Rectal smooth muscle tissue (tissue), 1 donor: Measurements from ENCODE around the gene RNF157.
"Not testable (repeated sequence)": the region's sequence is repeated elsewhere in the genome, so short reads cannot be mapped to it uniquely, and the experiment has no call there.

Experiments used
- H3K27ac ChIP-seq: one replicate; pipeline ENCODE4 v1.7.0; 2013; ENCODE audit warnings: low read depth, low read length, inconsistent platforms
- H3K27me3 ChIP-seq: one replicate; pipeline ENCODE4 v1.7.0; 2013; ENCODE audit warnings: low read length; ENCODE audit not compliant: control insufficient read depth, insufficient read depth
- H3K36me3 ChIP-seq: one replicate; pipeline ENCODE4 v1.7.0; 2013; ENCODE audit warnings: low read length; ENCODE audit not compliant: control insufficient read depth, insufficient read depth
- H3K4me1 ChIP-seq: one replicate; pipeline ENCODE4 v1.7.0; 2013; ENCODE audit warnings: low read length; ENCODE audit not compliant: control insufficient read depth, insufficient read depth
- H3K4me3 ChIP-seq: one replicate; pipeline ENCODE4 v1.7.0; 2013; ENCODE audit warnings: low read length
- H3K9ac ChIP-seq: one replicate; pipeline ENCODE4 v1.7.0; 2013; ENCODE audit warnings: low read length

Gene RNF157

DNA sequence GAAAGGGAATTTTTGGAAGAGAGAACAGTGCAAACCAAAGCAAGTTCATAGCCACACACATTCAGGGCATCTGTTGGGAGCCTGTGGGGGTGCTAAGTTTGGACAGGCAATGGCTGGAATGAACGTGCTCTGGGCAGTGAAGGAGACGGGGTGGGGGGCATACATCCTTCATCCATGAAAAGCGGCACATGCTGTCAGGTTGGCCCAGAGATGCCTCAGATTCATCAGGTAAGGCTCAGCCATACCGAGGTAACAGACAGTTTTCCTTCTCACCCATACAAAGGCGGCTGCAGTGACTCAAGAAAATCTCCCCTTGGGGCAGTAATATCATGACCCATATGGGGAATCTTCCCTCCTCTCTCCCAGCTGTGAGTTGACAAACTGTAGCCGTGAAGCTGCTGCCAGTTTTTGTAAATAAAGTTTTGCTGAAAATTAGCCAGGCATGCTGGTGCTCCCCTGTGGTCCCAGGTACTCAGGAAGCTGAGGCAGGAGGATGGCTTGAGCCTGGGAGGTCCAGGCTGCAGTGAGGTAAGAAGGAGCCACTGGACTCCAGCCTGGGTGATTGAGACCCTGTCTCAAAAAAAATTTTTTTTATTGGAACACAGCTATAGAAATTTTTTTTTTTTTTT lies 15.6 kb upstream of the RNF157 start:
- Histone ChIP-seq H3K4me3 (no peak overlapping the region), H3K9ac (no peak overlapping the region), H3K27me3 (no peaks in the 10 kb centered on the region), H3K4me1 (no peaks in the 10 kb centered on the region), H3K27ac (no peak overlapping the region), H3K36me3 (no peaks in the 10 kb centered on the region)

DNA sequence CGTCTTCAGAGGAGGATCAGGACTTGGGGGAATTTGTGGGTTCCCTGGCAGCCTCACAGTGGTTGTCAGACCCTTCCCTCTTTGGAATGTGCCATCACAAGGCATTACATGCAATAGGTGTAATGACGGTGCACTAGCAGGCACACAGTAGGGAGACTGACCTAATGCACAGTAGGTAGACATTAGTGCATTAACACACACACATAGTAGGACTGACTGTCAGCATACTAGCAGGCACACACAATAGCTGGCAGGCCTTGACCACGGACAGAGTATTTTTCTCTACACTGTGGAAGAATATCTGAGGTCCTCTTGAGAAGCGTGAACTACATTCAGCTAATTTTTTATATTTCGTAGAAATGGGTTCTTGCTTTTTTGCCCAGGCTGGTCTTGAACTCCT lies 14.0 kb upstream of the RNF157 start:
- Histone ChIP-seq H3K36me3 (no peaks in the 10 kb centered on the region), H3K4me1 (no peaks in the 10 kb centered on the region), H3K9ac (no peak overlapping the region), H3K27me3 (no peaks in the 10 kb centered on the region), H3K4me3 (no peak overlapping the region), H3K27ac (no peak overlapping the region)

DNA sequence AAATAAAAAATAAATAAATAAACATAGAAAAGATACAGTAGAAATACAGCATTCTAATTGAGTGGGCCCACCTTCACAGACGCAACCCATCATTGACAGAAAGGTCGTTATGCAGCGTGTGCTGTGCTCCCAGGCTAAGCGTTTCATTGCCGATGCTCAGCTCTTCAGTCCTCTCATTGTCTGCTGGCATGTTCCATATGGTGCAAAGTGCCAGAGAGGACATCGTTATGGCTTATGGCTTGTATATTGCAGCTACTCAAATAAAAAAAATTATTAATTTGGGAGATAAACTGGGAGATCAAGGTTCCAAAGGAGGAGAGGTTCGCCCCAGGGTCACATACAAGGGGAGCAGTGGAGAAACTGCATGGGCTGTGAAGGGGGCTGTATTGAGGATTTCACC lies 13.5 kb upstream of the RNF157 start:
- no peaks in the 10 kb centered on the region for H3K4me1 ChIP-seq
- no peak overlapping the region for H3K9ac ChIP-seq
- H3K4me3 ChIP-seq = no peak overlapping the region
- no peaks in the 10 kb centered on the region for H3K36me3 ChIP-seq
- H3K27ac ChIP-seq = no peak overlapping the region
- H3K27me3 ChIP-seq = no peaks in the 10 kb centered on the region

DNA sequence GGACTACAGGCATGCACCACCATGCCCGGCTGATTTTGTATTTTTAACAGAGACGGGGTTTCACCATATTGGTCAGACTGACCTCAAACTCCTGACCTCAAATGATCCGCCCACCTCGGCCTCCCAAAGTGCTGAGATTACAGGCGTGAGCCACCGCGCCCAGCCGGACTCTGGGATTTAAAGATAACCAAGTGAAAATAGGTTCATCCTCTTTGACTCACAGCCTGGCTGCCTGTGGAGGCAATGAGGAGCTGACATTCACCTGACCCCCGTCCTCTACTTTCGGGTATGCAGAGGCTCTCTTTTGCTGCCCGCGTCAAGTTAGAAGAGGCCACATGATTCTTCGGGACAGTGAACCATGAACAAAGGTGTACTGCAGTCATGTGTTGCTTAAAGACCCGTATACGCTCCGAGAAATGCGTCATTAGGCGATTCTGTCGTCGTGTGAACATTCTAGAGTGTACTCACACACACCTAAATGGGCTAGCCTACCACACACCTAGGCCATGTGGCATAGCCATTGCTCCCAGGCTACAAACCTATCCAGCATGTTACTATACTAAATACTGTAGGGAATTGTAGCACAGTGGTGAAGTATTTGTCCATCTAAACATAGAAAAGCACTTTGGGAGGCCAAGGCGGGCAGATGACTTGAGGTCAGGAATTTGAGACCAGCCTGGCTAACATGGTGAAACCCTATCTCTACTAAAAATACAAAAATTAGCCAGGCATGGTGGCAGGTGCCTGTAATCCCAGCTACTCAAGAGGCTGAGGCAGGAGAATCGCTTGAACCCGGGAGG lies 12.9 kb upstream of the RNF157 start:
- not testable (repeated sequence) for H3K27me3 ChIP-seq, H3K4me3 ChIP-seq, H3K27ac ChIP-seq

DNA sequence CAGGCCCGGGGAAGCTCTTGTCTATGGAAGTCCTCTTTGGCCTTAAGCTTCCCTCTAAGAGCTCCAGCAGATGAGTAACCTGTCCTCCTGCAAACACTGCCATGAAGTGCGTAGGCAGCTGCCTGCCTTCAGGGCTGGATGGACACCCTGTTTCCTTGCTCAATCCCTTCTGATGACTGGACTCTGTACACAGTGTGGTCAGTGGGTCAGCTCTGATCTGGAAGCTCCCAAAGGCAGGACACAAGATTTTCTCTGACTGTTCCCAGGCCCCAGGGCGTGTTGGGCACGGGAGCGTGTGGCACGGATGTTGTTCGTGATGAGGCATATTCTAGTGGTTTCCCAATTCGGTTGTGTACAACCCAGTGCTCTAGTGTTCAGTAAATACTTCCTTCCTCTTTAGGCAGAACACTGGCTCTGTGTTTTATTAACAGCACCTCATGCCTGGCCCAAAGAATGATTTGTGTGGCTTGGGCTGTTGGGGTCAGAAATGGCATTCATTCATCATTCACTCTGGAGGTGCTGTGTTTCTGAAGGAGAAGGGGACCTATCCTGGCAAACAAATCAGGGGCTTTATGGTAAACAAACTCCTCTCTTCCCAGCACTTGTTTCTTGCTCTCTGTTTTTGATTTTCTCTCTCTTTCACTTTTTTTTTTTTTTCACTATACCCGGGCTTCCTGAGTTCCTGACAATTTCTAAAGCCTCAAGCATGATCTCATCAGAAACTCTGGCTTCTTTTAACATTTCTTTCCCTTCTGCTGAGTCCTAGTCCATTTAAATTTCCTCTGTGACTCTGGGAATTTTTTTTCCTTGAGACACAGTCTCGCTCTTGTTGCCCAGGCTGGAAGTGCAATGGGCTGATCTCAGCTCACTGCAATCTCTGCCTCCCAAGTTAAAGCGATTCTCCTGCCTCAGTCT lies 12.0 kb upstream of the RNF157 start:
- H3K27ac ChIP-seq = peak overlapping the region; percentile 43

More for the DNA sequence above, 12.9 kb upstream of the RNF157 start:
- H3K36me3 ChIP-seq, H3K9ac ChIP-seq, H3K4me1 ChIP-seq: not testable (repeated sequence)

DNA sequence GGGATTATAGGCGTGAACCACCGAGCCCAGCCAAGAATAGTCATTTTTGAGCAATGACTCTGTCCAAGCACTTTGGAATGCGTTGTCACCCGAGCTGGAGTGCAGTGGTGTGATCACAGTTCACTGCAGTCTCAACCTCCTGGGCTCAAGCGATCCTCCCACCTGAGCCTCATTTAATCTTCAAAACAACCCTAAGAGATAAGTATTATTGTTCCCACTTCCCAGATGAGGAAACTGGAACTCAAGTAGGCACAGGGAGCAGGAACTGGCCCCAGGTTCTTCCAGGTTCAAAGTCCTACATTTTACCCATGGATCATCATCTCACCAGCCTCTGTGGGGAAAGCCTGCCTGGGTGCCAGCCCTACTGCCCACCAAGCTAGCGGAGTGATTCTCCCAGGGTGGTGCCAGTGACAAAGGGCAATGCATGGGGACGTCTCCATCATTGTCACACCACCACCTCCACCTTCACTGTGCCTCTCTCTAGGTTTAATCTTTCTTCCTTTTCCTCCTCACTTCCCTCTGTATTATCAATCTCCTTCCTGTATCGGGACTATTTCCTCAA lies 11.3 kb upstream of the RNF157 start:
- Histone ChIP-seq H3K4me1 (no peaks in the 10 kb centered on the region), H3K27ac (no peak overlapping the region), H3K27me3 (no peaks in the 10 kb centered on the region), H3K9ac (no peak overlapping the region), H3K4me3 (no peak overlapping the region), H3K36me3 (no peaks in the 10 kb centered on the region)

More for the DNA sequence above, 12.0 kb upstream of the RNF157 start:
- no peaks in the 10 kb centered on the region for H3K27me3 ChIP-seq
- H3K9ac ChIP-seq = no peak overlapping the region
- H3K4me3 ChIP-seq = no peak overlapping the region
- no peaks in the 10 kb centered on the region for H3K36me3 ChIP-seq
- H3K4me1 ChIP-seq = no peaks in the 10 kb centered on the region

DNA sequence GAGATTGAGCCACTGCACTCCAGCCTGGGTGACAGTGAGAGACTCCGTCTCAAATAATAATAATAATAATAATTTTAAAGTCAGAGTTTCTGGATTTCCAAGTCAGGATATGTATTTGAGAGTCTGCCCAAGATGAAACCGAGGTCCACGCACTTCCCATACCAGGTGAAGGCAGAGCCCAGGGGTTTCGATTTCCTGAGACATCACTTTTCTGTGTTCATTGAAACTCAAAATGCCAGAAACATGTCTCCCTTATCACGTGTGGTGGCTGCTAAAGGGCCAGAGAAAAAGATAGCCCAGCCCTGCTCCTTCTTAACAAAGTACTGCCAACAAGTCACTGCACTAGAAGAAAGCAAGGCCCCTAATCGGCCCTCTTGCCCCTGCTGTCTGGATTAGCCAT lies 9.8 kb upstream of the RNF157 start:
- H3K4me1 ChIP-seq = no peaks in the 10 kb centered on the region

DNA sequence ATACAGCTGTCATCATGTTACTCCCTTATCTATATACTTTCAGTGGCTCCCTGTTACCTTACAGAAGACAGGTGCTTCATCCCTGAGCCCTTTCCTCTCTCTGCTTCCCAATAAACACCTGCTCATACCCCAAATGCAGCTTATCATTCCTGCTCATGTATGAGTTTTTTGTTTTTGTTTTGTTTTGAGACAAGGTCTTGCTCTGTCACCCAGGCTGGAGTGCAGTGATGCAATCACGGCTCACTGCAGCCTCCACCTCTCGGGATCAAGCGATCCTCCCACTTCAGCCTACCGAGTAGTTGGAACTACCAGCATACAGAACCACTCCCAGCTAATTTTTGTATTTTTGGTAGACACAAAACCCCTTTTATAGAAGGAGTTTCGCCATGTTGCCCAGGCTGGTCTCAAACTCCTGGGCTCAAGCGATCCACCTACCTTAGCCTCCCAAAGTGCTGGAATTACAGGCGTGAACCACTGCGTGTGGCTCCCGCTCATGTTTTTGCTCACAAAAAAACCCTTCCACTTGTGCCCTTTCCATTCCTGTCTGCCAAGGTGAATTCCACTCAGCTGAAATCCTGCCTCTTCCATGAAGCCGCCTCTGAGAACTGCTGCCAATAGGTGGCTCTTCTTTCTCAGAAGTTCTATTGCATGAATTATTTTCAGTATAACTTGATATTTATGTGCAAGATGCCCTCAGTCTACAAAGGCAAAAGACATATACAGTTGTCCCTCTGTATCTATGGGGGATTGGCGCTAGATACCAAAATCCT lies 7.9 kb upstream of the RNF157 start:
- peaks cover 4% of the 10 kb centered on the region for H3K27me3 ChIP-seq
- H3K27ac ChIP-seq = no peak overlapping the region
- no peak overlapping the region for H3K4me3 ChIP-seq
- H3K9ac ChIP-seq = no peak overlapping the region
- H3K36me3 ChIP-seq = no peaks in the 10 kb centered on the region
- no peaks in the 10 kb centered on the region for H3K4me1 ChIP-seq

More for the DNA sequence above, 9.8 kb upstream of the RNF157 start:
- Histone ChIP-seq H3K4me3 (no peak overlapping the region), H3K27me3 (no peaks in the 10 kb centered on the region), H3K27ac (no peak overlapping the region), H3K36me3 (no peaks in the 10 kb centered on the region), H3K9ac (no peak overlapping the region)

DNA sequence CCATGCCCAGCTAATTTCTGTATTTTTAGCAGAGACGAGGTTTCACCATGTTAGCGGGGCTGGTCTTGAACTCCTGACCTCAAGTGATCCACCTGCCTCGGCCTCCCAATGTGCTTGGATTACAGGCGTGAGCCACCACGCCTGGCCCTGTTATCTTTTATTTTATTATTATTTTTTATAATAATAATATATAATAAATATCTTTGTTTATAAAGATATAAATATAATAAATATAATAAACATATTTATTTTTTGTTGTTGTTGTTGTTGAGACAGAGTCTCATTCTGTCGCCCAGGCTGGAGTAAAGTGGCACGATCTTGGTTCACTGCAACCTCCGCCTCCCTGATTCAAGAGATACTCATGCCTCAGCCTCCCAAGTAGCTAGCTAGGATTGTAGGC lies 7.0 kb upstream of the RNF157 start:
- Histone ChIP-seq H3K4me1 (no peaks in the 10 kb centered on the region), H3K27ac (no peak overlapping the region)

DNA sequence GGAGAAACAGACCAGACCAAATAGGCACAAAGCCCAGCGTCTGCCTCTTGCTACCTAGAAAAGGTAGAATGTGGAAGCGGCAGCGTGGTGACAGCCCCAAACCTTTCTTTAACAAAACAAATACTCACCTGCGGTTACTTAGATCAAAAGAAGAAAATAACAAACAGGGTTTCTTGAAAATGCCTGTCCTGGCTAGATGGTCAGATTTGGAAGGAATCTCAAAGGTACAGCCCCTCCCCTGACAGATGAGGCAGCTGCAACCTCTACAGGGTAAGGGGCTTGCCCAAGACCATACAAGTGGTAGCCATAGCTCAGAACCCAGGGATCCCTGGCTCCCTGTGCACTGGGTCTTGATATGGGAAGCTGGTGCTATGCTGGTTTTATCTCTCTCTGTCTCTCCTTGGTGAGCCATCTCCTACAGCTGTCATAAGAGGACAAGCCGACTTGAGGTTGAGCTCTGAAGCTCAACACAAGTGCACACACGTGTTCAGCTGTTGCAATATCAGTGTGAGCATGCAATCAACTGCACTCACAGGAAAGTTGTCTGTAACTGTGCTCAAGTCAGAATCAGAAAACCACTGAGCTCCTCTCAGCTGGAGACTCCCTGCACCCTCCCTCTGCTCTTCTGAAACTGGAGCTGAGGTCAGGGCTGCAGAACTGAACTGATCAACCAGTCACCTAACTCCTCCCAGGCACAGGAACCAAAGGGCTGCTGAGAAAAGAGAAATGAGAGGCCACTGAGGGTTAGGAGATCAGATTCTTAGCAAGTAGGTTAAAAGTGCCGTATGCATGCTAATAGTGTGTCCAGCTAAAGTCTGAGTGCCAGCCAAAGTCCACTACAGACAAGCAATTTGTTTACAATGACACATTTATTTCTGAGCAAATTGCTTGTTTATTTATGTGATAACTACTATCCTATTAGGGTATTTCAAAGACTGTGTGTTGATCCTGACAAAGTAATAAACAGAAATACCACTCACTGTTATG lies 6.1 kb upstream of the RNF157 start:
- no peaks in the 10 kb centered on the region for H3K36me3 ChIP-seq
- no peak overlapping the region for H3K27ac ChIP-seq
- H3K4me3 ChIP-seq = no peak overlapping the region
- H3K9ac ChIP-seq = no peak overlapping the region
- peaks cover 6% of the 10 kb centered on the region for H3K27me3 ChIP-seq
- no peaks in the 10 kb centered on the region for H3K4me1 ChIP-seq

More for the DNA sequence above, 7.0 kb upstream of the RNF157 start:
- H3K36me3 ChIP-seq = no peaks in the 10 kb centered on the region
- H3K9ac ChIP-seq = no peak overlapping the region
- H3K4me3 ChIP-seq = no peak overlapping the region
- peaks cover 4% of the 10 kb centered on the region for H3K27me3 ChIP-seq

DNA sequence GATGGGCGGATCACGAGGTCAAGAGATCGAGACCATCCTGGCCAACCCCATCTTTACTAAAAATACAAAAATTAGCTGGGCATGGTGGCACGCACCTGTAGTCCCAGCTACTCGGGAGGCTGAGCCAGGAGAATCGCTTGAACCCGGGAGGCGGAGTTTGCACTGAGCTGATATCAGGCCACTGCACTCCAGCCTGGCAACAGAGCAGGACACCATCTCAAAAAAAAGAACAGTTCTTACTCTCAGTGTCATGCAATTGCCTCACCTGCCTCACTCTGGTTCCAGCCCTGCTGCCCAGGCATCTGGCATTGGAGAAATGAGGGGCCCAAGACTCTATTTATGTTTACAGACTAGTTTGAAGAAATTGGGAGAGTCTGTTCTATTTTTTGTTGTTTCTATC lies 4.4 kb upstream of the RNF157 start:
- not testable (repeated sequence) for H3K27ac ChIP-seq, H3K27me3 ChIP-seq, H3K4me1 ChIP-seq, H3K36me3 ChIP-seq, H3K4me3 ChIP-seq, H3K9ac ChIP-seq
